ENCODE results near the gene LTBP1. TPM values are rescaled to one million over a fixed set of nuclear protein-coding genes. Genes with fewer than 3 reads are reported as not detected.
A peak's percentile ranks its signal among the peaks of the same experiment; 100 is the strongest.

Gene LTBP1
- total RNA-seq, 4 donors from 2014 or later: 5.1 to 12.9 (median 10.7) TPM

GRCh38 chr2:33442528-33443079, 495.9 kb downstream of the LTBP1 start:
- WGBS, 2 donors: 66 to 74% methylated on average over 6 of the region's 6 CpGs
- H3K27ac ChIP-seq: peak overlapping the region in 1 of 3 donors; percentile 8
- intact Hi-C loops (cut with DNase I): no loop called here

GRCh38 chr2:33443274-33443829, 496.6 kb downstream of the LTBP1 start:
- no peaks in the 10 kb centered on the region for H3K36me3 ChIP-seq
- H3K9me3 ChIP-seq: no peaks in the 10 kb centered on the region
- H3K4me3 ChIP-seq (replicated peaks in 1 of 3): no peak overlapping the region
- no peaks in the 10 kb centered on the region for H3K4me1 ChIP-seq
- no peaks in the 10 kb centered on the region for H3K27me3 ChIP-seq
- intact Hi-C loops (cut with DNase I): no loop called here
- DNase-seq: no peak
- 78 to 91% methylated on average over 3 of the region's 3 CpGs for WGBS, 2 donors
- H3K27ac ChIP-seq: peak overlapping the region in 1 of 3 donors; percentile 8
- TF ChIP-seq, protein P1, sequence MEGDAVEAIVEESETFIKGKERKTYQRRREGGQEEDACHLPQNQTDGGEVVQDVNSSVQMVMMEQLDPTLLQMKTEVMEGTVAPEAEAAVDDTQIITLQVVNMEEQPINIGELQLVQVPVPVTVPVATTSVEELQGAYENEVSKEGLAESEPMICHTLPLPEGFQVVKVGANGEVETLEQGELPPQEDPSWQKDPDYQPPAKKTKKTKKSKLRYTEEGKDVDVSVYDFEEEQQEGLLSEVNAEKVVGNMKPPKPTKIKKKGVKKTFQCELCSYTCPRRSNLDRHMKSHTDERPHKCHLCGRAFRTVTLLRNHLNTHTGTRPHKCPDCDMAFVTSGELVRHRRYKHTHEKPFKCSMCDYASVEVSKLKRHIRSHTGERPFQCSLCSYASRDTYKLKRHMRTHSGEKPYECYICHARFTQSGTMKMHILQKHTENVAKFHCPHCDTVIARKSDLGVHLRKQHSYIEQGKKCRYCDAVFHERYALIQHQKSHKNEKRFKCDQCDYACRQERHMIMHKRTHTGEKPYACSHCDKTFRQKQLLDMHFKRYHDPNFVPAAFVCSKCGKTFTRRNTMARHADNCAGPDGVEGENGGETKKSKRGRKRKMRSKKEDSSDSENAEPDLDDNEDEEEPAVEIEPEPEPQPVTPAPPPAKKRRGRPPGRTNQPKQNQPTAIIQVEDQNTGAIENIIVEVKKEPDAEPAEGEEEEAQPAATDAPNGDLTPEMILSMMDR (IDR thresholded peaks at IDR 0.05): no peak
- no peak for TF ChIP-seq POLR2A (IDR thresholded peaks at IDR 0.05)

More at GRCh38 chr2:33442528-33443079, 495.9 kb downstream of the LTBP1 start:
- TF ChIP-seq POLR2A (IDR thresholded peaks at IDR 0.05): no peak
- TF ChIP-seq, protein P1 (IDR thresholded peaks at IDR 0.05): no peak
- Histone ChIP-seq H3K4me3 (replicated peaks in 1 of 3) (no peak overlapping the region), H3K4me1 (peaks cover 0 to 3% of the 10 kb centered on the region in 2 donors), H3K36me3 (no peaks in the 10 kb centered on the region), H3K9me3 (no peaks in the 10 kb centered on the region), H3K27me3 (no peaks in the 10 kb centered on the region)
- no peak for DNase-seq

DNA sequence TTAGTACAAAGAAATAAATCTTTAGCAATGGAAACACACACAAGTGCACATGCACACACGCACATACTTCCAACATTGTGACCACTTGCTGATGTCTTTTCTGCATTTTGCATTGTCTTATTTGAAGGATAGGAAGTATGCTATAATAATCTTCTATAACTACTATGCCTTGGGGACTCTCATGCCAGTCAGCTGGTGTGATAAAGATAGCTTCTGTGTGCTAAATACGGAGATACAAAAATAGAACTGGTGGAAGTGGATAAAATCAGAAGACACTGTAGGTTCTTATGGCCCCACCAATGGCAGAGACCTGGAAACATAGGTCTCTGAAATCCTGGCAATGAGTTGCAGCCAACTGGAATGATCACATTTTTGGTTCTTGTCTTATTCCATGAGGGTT, 498.2 kb downstream of the LTBP1 start:
- Histone ChIP-seq H3K27ac (no peak overlapping the region), H3K27me3 (no peaks in the 10 kb centered on the region), H3K9me3 (no peaks in the 10 kb centered on the region), H3K4me1 (no peaks in the 10 kb centered on the region), H3K4me3 (replicated peaks in 1 of 3) (no peak overlapping the region), H3K36me3 (no peaks in the 10 kb centered on the region)
- 76 to 85% methylated on average over 2 of the region's 2 CpGs for WGBS, 2 donors
- intact Hi-C loops (cut with DNase I): no loop called here
- TF ChIP-seq, protein P1 (IDR thresholded peaks at IDR 0.05): no peak
- TF ChIP-seq POLR2A (IDR thresholded peaks at IDR 0.05): no peak
- DNase-seq: no peak

GRCh38 chr2:33448220-33448899, 501.6 kb downstream of the LTBP1 start:
- no peaks in the 10 kb centered on the region for H3K4me1 ChIP-seq
- no peak for TF ChIP-seq POLR2A (IDR thresholded peaks at IDR 0.05)
- TF ChIP-seq, protein P1 (IDR thresholded peaks at IDR 0.05): no peak
- H3K4me3 ChIP-seq (replicated peaks in 1 of 3): no peak overlapping the region
- WGBS, 2 donors: 42 to 64% methylated on average over 2 of the region's 2 CpGs
- no peak for DNase-seq
- H3K27ac ChIP-seq: no peak overlapping the region
- no peaks in the 10 kb centered on the region for H3K9me3 ChIP-seq
- H3K36me3 ChIP-seq: no peaks in the 10 kb centered on the region
- H3K27me3 ChIP-seq: no peaks in the 10 kb centered on the region
- intact Hi-C loops (cut with DNase I): no loop called here

Small RNAs within 50 kb of the gene (microRNA-seq; reads per million reads assigned to microRNA genes)
- gene MIR4430: not detected

Small RNAs within 50 kb of the gene (small RNA-seq; reads per million reads assigned to genes)
- gene RF00019: not detected
- gene RNA5SP91: not detected
- gene RNA5SP92: not detected
